Activated T-cell treated with anti-CD3 and anti-CD28 coated beads for 48 hours (primary cell): Measurements from ENCODE around the gene CCM2L.

Source experiments
- DNase-seq: peaks from one replicate; pipeline ENCODE4 v3.0.0-alpha.2; 2020; ENCODE audit warnings: low read depth

CCM2L gene

DNA sequence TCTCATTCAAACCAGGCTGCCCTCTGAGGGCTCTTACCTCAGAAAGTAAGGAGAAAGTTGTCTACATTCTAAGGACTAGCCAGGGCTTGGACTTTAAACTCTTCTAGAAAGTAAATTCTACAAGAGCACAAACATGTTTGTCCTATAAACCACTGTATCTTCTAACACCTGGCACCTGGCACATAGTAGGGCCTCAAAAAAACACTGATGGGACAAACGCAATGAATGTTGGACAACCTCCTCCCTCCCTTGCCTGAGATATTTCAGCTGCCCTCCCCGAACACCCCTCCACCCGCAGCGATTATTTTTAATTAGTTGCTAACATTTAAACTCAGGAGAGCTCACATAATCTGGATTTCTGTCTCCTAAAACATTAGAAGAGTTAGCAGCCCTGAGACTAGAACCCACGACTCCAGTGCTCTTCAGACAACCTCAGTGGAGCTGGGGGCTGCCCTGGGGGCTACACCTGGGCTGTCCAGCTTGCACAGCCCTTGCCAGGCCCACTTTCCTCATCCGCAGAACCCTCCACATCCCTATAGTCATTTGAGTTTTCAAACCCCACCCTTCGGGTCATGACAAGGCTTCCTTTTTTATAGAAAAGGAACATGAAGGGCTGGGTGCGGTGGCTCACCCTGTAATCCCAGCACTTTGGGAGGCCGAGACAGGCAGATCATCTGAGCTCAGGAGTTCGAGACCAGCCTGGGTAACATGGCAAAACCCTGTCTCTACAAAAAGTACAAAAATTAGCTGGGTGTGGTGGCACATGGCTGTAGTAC is 46.7 kb downstream of the CCM2L start:
- no peak for DNase-seq

DNA sequence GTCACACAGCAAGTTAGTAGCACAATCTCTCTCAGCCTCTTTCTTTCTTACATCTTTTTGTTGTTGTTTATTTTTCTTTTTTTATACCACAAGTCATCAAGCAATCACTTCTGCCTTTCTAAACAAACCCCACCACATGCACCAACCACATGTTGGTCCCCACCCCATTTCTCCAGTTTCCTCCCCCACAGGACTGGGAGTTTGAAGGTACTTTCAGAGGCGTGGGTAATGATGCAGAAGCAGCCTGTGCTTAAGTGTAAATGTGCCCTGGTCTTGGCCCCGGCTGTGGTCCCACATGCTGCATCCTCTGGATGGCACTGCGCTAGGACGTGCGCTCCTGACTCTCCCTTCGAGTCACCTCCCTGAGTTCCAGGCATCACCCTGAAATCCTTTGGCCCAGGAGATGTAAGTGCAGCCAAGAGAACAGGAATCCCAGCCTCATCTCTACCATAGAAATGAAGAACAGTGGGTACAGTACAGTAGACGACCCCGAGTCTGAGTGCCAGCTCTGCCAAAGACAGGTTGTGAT is 47.5 kb downstream of the CCM2L start:
- DNase-seq = no peak

DNA sequence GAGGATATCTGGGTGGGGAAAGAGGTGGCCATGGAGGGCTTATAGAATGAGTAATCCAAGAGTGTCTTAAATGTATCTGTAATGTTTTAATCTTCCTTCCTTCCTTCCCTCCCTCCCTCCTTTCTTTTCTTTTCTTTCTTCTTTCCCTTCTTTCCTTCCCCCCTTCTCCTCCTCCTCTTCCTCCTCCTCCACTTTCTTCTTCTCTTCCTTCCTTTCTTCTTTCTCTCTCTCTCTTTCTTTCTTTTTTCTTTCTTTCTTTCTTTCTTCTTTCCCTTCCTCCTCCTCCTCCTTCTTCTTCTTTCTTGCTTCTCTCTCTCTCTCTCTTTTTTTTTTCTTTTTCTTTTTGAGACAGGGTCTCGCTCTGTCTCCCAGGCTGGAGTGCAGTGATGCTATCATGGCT is 49.0 kb downstream of the CCM2L start:
- DNase-seq = no peak

DNA sequence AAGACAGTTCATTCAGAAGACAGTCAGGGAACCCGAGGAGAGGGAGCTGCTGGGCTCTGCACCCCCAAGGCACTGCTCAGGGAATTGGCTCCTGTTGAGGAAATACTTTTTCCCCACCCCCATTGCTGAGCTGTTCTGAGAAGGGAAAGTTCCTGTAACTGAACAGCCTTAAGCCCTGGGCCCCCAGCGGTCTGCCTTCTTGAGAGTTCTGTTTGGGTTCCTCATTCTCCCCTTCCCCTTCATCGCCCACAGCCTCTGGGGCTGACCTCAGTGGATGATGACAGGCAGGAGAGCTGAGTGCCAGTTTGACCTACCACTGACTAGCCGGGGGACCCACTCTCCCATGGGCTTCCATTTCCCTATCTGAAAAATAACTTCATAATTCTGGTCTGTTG is 52.5 kb downstream of the CCM2L start:
- DNase-seq = no peak

DNA sequence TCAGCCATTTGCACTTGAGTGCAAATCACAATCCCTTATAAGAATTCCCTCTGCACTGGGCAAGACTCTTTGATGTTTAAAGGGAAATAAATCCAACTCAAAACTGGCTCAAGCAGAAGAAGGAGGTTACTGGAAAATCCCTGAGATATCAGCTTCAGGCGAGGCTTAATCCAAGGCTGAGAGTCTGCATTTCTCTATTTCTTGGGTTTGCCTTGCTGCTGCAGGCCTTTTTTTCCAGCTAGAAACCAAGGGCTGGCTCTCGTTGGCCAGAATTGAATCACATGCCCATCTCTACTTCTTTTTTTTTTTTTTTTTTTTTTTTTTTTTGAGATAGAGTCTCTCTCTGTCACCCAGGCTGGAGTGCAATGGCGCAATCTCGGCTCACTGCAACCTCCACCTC is 53.5 kb downstream of the CCM2L start:
- no peak for DNase-seq

DNA sequence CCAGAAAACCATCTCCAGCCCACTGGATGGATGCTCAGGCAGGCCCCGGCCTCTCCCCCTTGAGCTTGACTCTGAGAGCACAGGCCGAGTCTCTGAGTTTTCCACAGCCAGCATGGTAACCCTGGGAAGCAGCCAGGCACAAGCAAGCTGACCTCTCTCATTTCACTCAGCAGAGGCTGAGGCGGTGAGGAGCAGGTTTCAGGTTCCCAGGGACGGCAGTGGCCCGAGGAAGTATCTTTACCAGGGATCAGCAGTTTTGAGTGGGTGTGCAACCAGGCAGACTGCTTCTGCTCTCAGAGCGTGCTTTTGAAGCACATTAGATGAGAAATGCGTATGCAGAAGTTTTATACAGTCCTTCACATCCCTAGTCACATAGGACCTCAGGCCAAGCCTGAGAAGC is 54.4 kb downstream of the CCM2L start:
- DNase-seq = no peak

DNA sequence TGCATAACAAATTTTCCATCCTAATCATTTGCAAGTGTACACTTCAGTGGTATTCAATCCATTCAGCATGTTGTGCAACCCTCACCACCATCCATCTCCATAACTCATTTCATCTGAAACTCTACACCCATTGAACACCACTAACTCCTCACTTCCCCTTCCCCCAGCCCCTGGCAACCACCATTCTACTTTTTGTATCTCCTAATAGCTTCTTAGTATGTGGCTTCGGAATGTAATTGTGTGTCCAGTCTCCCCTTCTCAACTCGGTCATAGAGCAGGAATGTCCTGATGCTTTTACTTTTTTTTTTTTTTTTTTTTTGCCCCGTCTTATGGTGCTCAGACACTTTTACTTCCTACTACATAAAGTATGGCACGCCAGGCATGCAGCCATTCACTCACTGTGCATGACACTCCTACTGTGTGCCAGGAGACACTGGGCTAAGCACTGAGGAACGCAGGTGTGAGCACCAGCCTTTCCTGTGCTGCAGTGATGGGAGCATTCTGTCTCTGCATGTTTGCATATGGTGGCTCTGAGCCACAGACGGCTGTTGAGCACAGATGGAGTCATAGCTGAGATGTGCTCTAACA is 57.1 kb downstream of the CCM2L start:
- DNase-seq = no peak

DNA sequence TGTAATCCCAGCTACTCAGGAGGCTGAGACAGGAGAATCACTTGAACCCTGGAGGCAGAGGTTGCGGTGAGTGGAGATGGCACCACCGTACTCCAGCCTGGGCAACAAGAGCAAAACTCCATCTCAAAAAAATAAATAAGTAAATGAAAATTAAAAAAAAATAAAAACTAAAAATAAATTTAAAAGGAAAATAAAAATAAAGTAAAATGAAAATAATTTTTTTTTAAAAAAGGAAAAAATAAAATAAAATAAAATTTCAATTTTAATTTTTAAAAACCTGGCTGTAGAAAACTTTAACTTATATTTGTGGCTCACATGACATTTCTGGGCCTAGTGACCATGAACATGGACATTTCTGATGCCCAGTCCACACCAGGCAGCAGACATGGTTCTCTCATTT is 57.9 kb downstream of the CCM2L start:
- no peak for DNase-seq

DNA sequence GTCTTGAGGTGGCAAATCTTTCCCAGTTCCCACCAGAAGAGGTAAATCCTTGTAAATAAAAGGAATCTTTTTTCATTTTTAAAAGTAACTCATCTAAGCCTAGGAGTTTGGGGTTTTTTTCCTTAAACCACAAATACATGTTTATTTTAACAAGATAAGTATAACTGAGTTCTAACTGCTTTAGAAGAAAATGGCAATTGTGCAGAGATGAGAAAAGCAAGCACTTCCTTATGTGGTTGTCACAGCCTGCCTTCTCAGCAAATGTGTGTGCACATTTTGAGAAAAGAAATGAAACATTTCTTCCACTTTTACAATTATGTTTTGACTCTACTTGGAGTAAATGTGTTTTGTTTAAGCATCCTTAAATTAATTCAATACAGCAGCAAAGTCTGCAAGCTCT is 59.5 kb downstream of the CCM2L start:
- no peak for DNase-seq

DNA sequence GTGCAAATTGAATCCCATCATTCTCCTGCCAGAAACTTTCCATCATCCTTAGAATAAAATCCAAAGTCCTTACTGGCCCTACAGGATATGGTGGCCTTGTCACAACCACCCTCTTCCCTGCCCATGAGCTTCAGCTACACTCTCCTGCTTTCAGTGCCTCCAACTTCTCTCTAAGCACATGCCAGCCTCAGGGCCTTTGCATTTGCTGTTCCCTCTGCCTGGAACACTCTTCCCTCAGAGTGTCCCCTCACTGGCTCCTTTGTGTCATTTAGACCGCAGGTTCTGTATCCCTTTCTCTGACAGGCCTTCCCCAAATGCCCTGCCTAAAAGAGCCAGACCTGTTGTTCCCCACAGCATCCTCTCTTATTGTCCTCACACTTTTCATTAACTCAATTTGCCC is 60.0 kb downstream of the CCM2L start:
- no peak for DNase-seq

DNA sequence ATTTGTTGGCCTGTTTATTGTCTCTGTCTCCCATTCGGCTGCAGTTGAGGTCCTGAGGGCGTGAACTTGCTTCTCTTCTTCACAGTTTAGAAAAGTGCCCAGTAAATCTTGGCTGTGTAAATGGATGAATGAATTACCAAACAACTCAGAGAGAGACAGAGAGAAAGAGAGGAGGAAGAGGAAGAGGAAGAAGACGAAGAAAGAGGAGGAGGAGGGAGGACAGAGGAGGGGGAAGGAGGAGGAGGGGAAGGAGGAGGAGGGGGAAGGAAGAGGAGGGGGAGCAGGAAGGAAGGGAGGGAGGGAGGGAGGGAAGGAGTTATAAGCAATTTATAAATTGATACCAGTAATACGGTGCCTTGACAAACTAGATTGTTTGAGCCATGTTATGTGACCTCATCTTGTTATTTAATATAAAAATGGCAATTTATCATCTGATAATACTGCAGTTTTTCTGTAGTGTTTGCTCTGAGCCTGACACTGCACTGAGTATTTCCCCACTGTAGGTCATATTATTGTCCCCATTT is 60.5 kb downstream of the CCM2L start:
- DNase-seq = no peak

DNA sequence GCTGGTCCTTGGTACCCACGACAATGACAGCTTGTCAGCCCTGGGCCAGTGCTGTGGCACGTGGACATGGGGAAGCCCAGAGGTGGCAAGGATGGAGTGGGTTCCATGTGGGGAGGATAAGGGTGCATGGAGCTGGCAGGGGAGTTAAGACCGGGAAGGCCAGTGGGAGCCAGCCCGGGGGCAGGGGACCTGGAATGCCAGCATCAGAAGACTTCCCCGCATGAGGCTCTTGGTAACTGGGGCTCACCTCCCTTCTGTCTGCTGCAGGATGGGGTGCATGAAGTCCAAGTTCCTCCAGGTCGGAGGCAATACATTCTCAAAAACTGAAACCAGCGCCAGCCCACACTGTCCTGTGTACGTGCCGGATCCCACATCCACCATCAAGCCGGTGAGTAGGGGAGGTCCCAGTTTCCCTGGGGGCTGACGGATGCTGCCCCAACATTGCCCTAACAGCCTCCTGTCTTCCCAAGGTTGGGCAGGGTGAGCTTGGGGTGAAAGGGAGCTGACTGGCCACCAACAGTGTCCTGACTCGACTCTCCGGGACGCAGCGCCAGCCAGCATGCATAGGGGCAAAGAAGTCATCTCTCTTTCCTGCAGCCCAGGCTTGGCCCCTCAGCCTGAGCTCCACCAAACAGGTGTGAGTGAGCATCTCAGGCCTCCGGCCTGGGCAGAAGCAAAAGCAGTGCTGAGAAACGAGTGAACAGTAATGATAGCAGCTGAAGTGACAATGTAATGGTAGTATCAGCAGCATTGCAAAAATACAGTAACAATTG is 61.3 kb downstream of the CCM2L start:
- DNase-seq = no peak

DNA sequence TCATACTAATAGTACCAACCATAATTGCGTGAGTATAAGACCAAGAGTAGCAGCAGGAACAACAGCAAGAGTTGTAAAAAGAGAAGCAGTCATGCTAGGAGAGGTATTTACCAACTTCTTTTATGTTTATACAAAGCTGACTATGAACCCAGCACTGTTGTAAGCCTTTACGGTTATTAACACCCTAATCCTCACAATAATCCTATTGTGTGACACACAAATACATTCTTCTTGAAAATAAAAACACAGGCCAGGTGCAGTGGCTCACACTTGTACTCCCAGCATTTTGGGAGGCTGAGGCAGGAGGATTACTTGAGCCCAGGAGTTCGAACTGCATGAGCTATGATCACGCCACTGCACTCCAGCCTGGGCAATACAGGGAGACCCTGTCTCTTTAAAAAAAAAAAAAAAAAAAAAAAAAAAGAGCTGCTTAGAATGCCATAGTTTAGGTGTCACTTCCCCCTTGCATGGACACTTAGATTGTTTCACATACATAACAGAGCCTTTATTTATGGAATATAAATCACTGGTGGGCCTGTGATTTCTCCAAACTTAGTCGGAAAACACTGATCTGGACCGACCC is 62.0 kb downstream of the CCM2L start:
- no peak for DNase-seq

DNA sequence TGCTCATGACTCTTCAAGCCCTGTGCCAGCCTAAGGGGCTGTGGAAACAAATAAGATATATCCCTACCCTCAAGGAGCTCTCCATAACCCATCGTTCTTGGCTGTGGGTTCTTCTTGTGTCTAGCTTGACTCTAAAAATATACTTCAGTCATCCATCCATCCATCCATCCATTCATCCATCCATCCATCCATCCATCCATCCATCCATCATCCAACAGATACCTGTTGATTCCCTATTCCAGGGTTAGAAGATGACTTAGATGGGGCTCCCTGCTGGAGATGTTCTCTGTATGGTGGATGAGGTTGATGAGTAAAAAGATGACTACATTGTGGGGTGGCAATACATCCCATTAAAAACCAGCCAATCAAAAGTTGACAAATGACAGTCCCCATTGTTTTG is 65.3 kb downstream of the CCM2L start:
- DNase-seq = no peak

DNA sequence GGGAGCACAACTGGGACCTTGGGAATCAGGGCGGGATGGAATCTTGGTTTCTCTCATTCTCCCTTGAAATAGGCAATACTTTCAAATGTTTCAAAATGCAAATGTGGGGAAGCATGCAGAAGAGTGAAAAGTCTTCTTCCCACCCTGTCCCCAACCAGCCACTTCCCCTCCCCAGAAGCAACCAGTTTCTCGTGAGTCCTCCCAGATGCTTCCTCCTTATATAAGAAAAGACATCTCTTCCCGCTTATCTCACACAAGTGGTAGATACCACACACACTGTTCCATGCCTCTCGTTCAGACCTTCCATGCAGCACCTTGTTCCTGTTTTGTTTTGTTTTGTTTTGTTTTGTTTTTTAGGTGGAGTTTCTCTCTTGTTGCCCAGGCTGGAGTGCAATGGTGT is 67.0 kb downstream of the CCM2L start:
- DNase-seq = no peak

DNA sequence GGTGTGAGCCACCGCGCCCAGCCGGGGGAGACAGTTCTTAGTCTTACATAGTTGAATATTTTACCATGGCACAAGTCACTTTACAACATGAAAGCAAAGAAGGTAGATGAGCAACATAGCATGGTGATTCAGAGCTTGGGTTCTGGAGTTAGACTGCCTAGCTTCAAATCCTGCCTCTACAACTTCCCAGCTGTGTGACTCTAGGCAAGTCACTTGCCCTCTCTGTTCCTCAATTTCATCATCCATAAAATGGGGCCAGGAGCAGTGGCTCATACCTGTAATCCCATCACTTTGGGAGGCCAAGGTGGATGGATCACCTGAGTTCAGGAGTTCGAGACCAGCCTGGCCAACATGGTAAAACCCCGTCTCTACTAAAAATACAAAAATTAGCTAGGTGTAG is 68.1 kb downstream of the CCM2L start:
- no peak for DNase-seq

DNA sequence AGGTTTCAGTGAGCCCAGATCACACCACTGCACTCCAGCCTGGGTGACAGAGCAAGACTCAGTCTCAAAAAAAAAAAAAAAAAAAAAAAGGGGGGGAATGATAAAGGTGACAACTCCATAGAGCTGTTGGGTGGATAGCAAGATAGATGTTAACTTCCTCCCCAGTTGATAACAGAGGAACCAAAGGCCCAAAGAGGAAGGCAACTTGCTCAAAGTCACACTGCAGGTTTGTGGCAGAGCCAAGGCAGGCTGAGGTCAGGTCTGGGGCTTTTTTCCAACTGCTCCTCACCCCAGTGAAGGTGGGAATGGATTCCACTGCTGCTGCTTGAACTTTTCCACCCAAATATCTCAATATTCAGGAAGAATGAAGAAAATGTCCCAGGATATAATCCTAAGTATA is 68.6 kb downstream of the CCM2L start:
- DNase-seq = no peak

DNA sequence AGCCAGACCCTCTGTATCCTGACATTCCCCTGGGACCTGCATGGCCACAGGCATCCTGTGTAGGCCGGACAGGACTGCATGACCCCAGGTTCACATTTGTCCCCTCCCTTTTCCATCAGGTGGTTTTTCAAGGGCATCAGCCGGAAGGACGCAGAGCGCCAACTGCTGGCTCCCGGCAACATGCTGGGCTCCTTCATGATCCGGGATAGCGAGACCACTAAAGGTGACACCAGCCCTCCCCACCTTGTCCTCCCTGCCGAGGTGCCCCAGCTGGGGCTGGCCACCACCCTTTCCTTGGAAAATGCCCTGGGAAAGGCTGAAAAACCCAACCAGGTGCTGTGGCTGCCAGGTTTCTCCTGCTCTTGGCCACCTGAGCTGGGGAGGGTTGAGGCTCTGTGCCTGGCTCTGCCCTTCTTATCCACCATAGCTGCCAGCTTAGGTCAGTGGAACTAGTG is 69.4 kb downstream of the CCM2L start:
- no peak for DNase-seq

DNA sequence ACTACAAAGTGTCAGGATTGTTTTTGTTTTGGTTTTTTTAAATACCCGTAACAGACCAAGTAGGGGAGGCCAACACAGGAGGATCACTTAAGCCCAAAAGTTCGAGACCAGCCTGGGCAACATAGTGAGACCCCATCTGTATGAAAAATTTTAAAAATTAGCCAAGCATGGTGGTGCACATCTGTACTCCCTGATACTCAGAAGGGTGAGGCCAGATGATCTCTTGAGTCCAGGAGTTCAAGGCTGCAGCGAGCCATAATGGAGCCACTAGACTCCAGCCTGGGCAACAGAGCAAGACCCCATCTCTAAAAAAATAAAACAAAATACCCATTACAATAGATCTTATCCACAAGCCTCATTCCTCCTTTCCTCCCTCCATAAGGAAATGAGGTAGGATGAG is 70.5 kb downstream of the CCM2L start:
- no peak for DNase-seq
